Measurements from ENCODE around the gene GCNA. TPM values are rescaled to one million over a fixed set of nuclear protein-coding genes. Genes with fewer than 3 reads are reported as not detected.

GCNA gene
- total and polyA plus RNA-seq, 2 donors (not counting 1 experiment from before 2014, with no cell fraction given) = 0.74 to 2.3 TPM

DNA sequence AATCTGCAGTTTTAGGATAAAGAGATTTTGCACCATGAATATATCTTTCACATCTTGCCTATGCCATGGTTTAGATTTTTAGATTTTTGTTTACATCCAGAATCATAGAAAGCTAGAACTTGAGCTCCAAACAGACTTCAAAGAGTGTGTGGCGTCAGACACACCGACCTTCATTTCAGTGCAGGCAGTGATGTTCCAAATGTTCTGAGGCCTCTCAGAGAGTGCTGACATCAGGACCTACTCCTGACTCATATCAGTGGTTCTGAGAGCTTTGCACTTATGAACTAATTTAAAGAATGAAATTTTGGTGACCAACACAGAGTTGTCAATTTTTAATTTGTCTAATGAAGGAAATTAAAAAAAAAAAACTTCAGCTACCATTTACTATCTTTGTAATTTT lies 21.7 kb downstream of the GCNA start:
- Histone ChIP-seq H3K36me3 (ENCODE audit: control insufficient read depth, insufficient read depth, low read length) (peaks cover 2% of the 10 kb centered on the region), H3K79me2 (ENCODE audit: control insufficient read depth, insufficient read depth, low read length) (no peaks in the 10 kb centered on the region), H3K27me3 (ENCODE audit: control insufficient read depth, insufficient read depth, low read length) (no peaks in the 10 kb centered on the region), H3K9ac (ENCODE audit: insufficient read depth, low read length) (no peak overlapping the region), H2AFZ (ENCODE audit: low read length) (no peak overlapping the region), H4K20me1 (ENCODE audit: control insufficient read depth, extremely low read depth, insufficient read depth, low read length) (no peaks in the 10 kb centered on the region), H3K4me2 (ENCODE audit: extremely low read depth, insufficient read depth, low read length) (no peak overlapping the region), H3K9me3 (ENCODE audit: control insufficient read depth, insufficient read depth, low read depth, low read length) (no peaks in the 10 kb centered on the region), H3K4me3 (replicated peaks in 1 of 4; ENCODE audit: control extremely low read depth in 1 of 4, insufficient read depth in 1 of 4, low read depth in 3 of 4, low read length in 4 of 4) (no peak overlapping the region), H3K27ac (ENCODE audit: insufficient read depth, low read length) (no peak overlapping the region), H3K4me1 (ENCODE audit: control insufficient read depth, extremely low read depth, insufficient read depth, low read length) (no peaks in the 10 kb centered on the region)
- no peak for DNase-seq (ENCODE audit: low read depth in 2 of 2)
- TF ChIP-seq, protein P1, sequence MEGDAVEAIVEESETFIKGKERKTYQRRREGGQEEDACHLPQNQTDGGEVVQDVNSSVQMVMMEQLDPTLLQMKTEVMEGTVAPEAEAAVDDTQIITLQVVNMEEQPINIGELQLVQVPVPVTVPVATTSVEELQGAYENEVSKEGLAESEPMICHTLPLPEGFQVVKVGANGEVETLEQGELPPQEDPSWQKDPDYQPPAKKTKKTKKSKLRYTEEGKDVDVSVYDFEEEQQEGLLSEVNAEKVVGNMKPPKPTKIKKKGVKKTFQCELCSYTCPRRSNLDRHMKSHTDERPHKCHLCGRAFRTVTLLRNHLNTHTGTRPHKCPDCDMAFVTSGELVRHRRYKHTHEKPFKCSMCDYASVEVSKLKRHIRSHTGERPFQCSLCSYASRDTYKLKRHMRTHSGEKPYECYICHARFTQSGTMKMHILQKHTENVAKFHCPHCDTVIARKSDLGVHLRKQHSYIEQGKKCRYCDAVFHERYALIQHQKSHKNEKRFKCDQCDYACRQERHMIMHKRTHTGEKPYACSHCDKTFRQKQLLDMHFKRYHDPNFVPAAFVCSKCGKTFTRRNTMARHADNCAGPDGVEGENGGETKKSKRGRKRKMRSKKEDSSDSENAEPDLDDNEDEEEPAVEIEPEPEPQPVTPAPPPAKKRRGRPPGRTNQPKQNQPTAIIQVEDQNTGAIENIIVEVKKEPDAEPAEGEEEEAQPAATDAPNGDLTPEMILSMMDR (conservative IDR thresholded peaks at IDR 0.05 in 1 of 2, IDR thresholded peaks at IDR 0.05 in 1 of 2; ENCODE audit: low read depth in 1 of 2, low read length in 2 of 2) = no peak
- no peak for TF ChIP-seq EZH2 (IDR thresholded peaks at IDR 0.05; ENCODE audit: low read length, missing control alignments)

DNA sequence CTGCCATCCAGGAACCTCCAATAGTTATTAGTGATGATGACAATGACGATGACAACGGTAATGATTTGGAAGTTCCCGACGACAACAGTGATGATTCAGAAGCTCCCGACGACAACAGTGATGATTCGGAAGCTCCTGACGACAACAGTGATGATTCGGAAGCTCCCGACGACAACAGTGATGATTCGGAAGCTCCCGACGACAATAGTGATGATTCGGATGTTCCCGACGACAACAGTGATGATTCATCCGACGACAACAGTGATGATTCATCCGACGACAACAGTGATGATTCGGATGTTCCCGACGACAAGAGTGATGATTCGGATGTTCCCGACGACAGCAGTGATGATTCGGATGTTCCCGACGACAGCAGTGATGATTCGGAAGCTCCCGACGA lies 25.4 kb downstream of the GCNA start:
- DNase-seq (ENCODE audit: low read depth in 2 of 2) = peak in 1 of 2 donors; percentile 11

DNA sequence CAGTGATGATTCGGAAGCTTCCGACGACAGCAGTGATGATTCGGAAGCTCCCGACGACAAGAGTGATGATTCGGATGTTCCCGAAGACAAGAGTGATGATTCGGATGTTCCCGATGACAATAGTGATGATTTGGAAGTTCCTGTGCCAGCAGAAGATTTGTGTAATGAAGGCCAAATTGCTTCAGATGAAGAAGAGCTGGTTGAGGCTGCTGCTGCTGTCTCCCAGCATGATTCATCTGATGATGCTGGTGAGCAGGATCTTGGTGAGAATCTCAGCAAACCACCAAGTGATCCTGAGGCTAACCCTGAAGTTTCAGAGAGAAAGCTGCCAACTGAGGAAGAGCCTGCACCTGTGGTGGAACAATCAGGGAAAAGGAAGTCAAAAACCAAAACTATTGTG lies 25.9 kb downstream of the GCNA start:
- TF ChIP-seq, protein P1 (conservative IDR thresholded peaks at IDR 0.05 in 1 of 2, IDR thresholded peaks at IDR 0.05 in 1 of 2; ENCODE audit: low read depth in 1 of 2, low read length in 2 of 2) = no peak
- TF ChIP-seq EZH2 (IDR thresholded peaks at IDR 0.05; ENCODE audit: low read length, missing control alignments) = no peak
- H3K27ac ChIP-seq (ENCODE audit: insufficient read depth, low read length) = no peak overlapping the region
- no peaks in the 10 kb centered on the region for H3K79me2 ChIP-seq (ENCODE audit: control insufficient read depth, insufficient read depth, low read length)
- no peak overlapping the region for H3K9ac ChIP-seq (ENCODE audit: insufficient read depth, low read length)
- peak in 1 of 2 donors; percentile 24 for DNase-seq (ENCODE audit: low read depth in 2 of 2)
- no peaks in the 10 kb centered on the region for H4K20me1 ChIP-seq (ENCODE audit: control insufficient read depth, extremely low read depth, insufficient read depth, low read length)
- no peaks in the 10 kb centered on the region for H3K9me3 ChIP-seq (ENCODE audit: control insufficient read depth, insufficient read depth, low read depth, low read length)
- H3K4me2 ChIP-seq (ENCODE audit: extremely low read depth, insufficient read depth, low read length) = no peak overlapping the region
- H3K4me1 ChIP-seq (ENCODE audit: control insufficient read depth, extremely low read depth, insufficient read depth, low read length) = no peaks in the 10 kb centered on the region
- no peaks in the 10 kb centered on the region for H3K27me3 ChIP-seq (ENCODE audit: control insufficient read depth, insufficient read depth, low read length)
- no peak overlapping the region for H2AFZ ChIP-seq (ENCODE audit: low read length)
- no peak overlapping the region for H3K4me3 ChIP-seq (replicated peaks in 1 of 4; ENCODE audit: control extremely low read depth in 1 of 4, insufficient read depth in 1 of 4, low read depth in 3 of 4, low read length in 4 of 4)
- H3K36me3 ChIP-seq (ENCODE audit: control insufficient read depth, insufficient read depth, low read length) = peaks cover 4% of the 10 kb centered on the region

More for the DNA sequence above, 25.4 kb downstream of the GCNA start:
- Histone ChIP-seq H3K27ac (ENCODE audit: insufficient read depth, low read length) (no peak overlapping the region), H3K4me3 (replicated peaks in 1 of 4; ENCODE audit: control extremely low read depth in 1 of 4, insufficient read depth in 1 of 4, low read depth in 3 of 4, low read length in 4 of 4) (no peak overlapping the region), H2AFZ (ENCODE audit: low read length) (no peak overlapping the region), H3K27me3 (ENCODE audit: control insufficient read depth, insufficient read depth, low read length) (no peaks in the 10 kb centered on the region), H3K4me2 (ENCODE audit: extremely low read depth, insufficient read depth, low read length) (no peak overlapping the region), H3K4me1 (ENCODE audit: control insufficient read depth, extremely low read depth, insufficient read depth, low read length) (no peaks in the 10 kb centered on the region), H4K20me1 (ENCODE audit: control insufficient read depth, extremely low read depth, insufficient read depth, low read length) (no peaks in the 10 kb centered on the region), H3K9ac (ENCODE audit: insufficient read depth, low read length) (no peak overlapping the region), H3K79me2 (ENCODE audit: control insufficient read depth, insufficient read depth, low read length) (no peaks in the 10 kb centered on the region), H3K9me3 (ENCODE audit: control insufficient read depth, insufficient read depth, low read depth, low read length) (no peaks in the 10 kb centered on the region), H3K36me3 (ENCODE audit: control insufficient read depth, insufficient read depth, low read length) (peaks cover 4% of the 10 kb centered on the region)
- TF ChIP-seq, protein P1 (conservative IDR thresholded peaks at IDR 0.05 in 1 of 2, IDR thresholded peaks at IDR 0.05 in 1 of 2; ENCODE audit: low read depth in 1 of 2, low read length in 2 of 2) = no peak
- TF ChIP-seq EZH2 (IDR thresholded peaks at IDR 0.05; ENCODE audit: low read length, missing control alignments) = no peak
